ENCODE results near the gene ST3GAL4.

Gene ST3GAL4

GRCh38 chr11:126460417-126461095 lies 105.1 kb downstream of the ST3GAL4 start:
- no peak for TF ChIP-seq CTCF (conservative IDR thresholded peaks at IDR 0.05; ENCODE audit: low read depth)
- H3K27ac ChIP-seq, result no peak overlapping the region
- DNase-seq (ENCODE audit: low spot score), result no peak
- POLR2A ChIA-PET (ENCODE audit: low non-redundant PET), result no interaction called here
- CTCF ChIA-PET, result no interaction called here

GRCh38 chr11:126461096-126461440 lies 105.6 kb downstream of the ST3GAL4 start:
- no peak for TF ChIP-seq CTCF (conservative IDR thresholded peaks at IDR 0.05; ENCODE audit: low read depth)
- ChIA-PET CTCF (interaction anchor here (0.5 kb wide), 1 partner anchor 422 kb away, joined by 5 read pairs; no protein-coding TSS in a partner anchor), POLR2A (ENCODE audit: low non-redundant PET) (no interaction called here)
- no peak for DNase-seq (ENCODE audit: low spot score)
- H3K27ac ChIP-seq, result no peak overlapping the region

GRCh38 chr11:126461996-126462395 lies 106.5 kb downstream of the ST3GAL4 start:
- POLR2A ChIA-PET (ENCODE audit: low non-redundant PET), result no interaction called here
- TF ChIP-seq CTCF (conservative IDR thresholded peaks at IDR 0.05; ENCODE audit: low read depth), result no peak

GRCh38 chr11:126462422-126462821 lies 106.9 kb downstream of the ST3GAL4 start:
- no peak overlapping the region for H3K27ac ChIP-seq

More at GRCh38 chr11:126461996-126462395, 106.5 kb downstream of the ST3GAL4 start:
- no peak for DNase-seq (ENCODE audit: low spot score)
- CTCF ChIA-PET, result no interaction called here
- no peak overlapping the region for H3K27ac ChIP-seq

More at GRCh38 chr11:126462422-126462821, 106.9 kb downstream of the ST3GAL4 start:
- DNase-seq (ENCODE audit: low spot score), result no peak
- ChIA-PET POLR2A (ENCODE audit: low non-redundant PET) (no interaction called here), CTCF (interaction anchor here (0.6 kb wide), 1 partner anchor 18 kb away, joined by 3 read pairs; no protein-coding TSS in a partner anchor)
- no peak for TF ChIP-seq CTCF (conservative IDR thresholded peaks at IDR 0.05; ENCODE audit: low read depth)

Measured in RWPE1 (cell line).